ENCODE data around the gene CRYBG3. TPM values are rescaled to one million over a fixed set of nuclear protein-coding genes. Genes with fewer than 3 reads are reported as not detected.

CRYBG3 gene
- total RNA-seq, 4 donors from 2014 or later: 16.4 to 33.4 (median 21.6) TPM

DNA sequence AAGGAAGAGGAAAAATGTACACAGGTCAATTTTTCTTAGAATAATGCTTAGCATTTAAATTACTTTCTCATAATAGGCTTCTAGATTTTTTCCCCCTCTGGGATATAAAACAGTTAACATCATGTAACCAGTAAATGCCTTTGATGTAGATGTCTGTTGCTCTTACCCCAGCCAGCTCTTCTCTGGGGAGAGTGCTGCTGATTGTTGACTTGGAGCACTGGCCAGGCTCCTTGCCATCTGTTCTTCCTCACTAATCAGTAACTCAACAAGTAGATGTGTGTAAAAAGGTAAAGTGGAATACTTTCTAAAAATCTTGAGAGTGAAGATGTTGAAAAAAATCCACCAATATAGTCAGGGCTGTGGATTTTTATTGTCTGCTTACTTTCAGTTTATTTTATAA is 108.2 kb downstream of the CRYBG3 start:
- intact Hi-C loops (cut with DNase I): no loop called here
- DNase-seq: no peak

DNA sequence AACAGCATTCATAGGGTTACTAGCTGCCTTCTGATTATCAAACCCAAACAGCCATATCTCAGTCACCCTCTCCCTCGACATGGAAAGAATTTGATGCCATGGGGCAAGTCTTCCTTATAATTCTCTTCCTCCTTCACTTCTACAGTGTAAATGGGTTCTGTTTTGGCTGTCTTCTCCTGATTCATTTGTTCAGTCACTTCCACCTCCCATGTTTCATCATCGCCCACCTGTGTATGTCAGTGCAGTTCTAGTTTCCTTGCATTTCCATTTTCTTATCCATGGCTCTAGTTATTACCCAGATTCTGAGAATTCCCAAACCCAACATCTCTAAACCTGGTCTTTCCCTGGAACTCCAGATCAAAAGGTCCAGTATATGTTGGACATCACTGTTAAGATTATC is 109.4 kb downstream of the CRYBG3 start:
- no peak overlapping the region for H3K4me3 ChIP-seq
- H3K27me3 ChIP-seq: no peaks in the 10 kb centered on the region
- H3K9me3 ChIP-seq: no peaks in the 10 kb centered on the region
- H3K4me1 ChIP-seq: peaks cover 0 to 15% (median 0%) of the 10 kb centered on the region in 3 donors
- no peak for TF ChIP-seq POLR2A (IDR thresholded peaks at IDR 0.05)
- TF ChIP-seq, protein P1, sequence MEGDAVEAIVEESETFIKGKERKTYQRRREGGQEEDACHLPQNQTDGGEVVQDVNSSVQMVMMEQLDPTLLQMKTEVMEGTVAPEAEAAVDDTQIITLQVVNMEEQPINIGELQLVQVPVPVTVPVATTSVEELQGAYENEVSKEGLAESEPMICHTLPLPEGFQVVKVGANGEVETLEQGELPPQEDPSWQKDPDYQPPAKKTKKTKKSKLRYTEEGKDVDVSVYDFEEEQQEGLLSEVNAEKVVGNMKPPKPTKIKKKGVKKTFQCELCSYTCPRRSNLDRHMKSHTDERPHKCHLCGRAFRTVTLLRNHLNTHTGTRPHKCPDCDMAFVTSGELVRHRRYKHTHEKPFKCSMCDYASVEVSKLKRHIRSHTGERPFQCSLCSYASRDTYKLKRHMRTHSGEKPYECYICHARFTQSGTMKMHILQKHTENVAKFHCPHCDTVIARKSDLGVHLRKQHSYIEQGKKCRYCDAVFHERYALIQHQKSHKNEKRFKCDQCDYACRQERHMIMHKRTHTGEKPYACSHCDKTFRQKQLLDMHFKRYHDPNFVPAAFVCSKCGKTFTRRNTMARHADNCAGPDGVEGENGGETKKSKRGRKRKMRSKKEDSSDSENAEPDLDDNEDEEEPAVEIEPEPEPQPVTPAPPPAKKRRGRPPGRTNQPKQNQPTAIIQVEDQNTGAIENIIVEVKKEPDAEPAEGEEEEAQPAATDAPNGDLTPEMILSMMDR (IDR thresholded peaks at IDR 0.05): no peak
- DNase-seq: no peak
- no peak overlapping the region for H3K27ac ChIP-seq
- WGBS, 2 donors: 43 to 81% methylated on average over 2 of the region's 2 CpGs
- intact Hi-C loops (cut with DNase I): no loop called here
- peaks cover 0 to 73% (median 0%) of the 10 kb centered on the region in 3 donors for H3K36me3 ChIP-seq

More for the DNA sequence above, 108.2 kb downstream of the CRYBG3 start:
- H3K4me1 ChIP-seq: peaks cover 0 to 11% (median 0%) of the 10 kb centered on the region in 3 donors
- H3K4me3 ChIP-seq: no peak overlapping the region
- H3K36me3 ChIP-seq: peaks cover 0 to 72% (median 0%) of the 10 kb centered on the region in 3 donors
- H3K27ac ChIP-seq: no peak overlapping the region
- no peaks in the 10 kb centered on the region for H3K27me3 ChIP-seq
- TF ChIP-seq, protein P1 (IDR thresholded peaks at IDR 0.05): no peak
- no peak for TF ChIP-seq POLR2A (IDR thresholded peaks at IDR 0.05)
- no peaks in the 10 kb centered on the region for H3K9me3 ChIP-seq

DNA sequence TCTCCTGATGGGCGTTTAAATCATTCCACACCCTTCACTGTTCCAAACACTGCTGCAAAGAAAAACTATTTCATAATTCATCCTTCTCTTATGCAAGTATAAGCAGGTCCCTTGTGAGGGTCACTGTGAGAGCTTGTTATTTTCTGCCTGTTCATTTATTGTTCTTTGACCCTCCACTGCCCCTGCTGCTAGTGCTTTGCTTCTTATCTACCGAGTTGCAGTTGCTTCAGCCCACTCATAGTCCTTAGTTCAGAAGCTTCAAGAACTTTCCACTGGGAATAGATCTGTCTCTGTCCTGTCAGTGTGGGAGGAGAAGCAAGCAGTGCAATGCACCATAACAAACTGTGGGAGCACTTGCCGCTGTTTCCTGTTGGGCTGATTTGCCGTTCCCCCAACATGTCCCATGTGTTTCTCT is 110.6 kb downstream of the CRYBG3 start:
- Histone ChIP-seq H3K9me3 (no peaks in the 10 kb centered on the region), H3K36me3 (peaks cover 0 to 76% (median 6%) of the 10 kb centered on the region in 3 donors), H3K4me1 (peaks cover 0 to 15% (median 0%) of the 10 kb centered on the region in 3 donors), H3K27ac (no peak overlapping the region), H3K27me3 (no peaks in the 10 kb centered on the region), H3K4me3 (no peak overlapping the region)
- 31 to 52% methylated on average over 4 of the region's 4 CpGs for WGBS, 2 donors
- DNase-seq: no peak
- no peak for TF ChIP-seq POLR2A (IDR thresholded peaks at IDR 0.05)
- TF ChIP-seq, protein P1 (IDR thresholded peaks at IDR 0.05): no peak
- intact Hi-C loops (cut with DNase I): no loop called here

DNA sequence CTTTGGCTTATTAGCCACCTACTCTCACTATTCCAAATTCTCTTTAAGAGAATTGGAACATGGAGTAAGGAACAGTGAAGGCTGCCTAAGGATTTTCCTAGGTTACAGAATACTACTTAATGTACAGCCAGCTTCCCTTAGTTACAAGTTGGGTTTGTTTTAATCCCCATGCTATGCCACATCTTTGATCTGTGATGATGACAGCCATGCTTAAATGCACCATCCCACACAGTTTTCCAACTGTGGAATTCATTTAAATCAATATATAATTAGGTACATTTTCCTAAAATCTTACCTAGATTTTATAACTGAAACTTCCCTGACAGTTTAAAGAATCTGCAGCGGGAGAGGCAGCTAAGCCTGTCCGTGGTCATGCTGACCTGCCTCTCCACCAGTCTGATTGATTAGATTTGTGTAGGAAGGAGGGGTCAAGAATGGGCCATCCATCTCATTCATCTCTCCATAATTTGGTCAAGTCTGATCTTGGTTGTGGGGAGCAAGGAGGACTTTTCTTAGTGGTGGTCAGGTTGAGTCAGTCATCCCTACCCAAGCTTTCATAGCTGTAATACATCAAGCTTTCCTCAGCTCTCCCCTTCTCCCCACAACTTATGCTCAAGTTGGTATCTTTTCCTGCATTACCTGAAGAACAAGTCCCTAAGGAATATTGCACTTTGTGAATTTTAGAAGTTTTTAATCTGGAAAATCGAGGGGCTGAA is 113.3 kb downstream of the CRYBG3 start:
- Histone ChIP-seq H3K4me1 (peaks cover 0 to 15% (median 0%) of the 10 kb centered on the region in 3 donors), H3K27me3 (no peaks in the 10 kb centered on the region), H3K27ac (no peak overlapping the region), H3K4me3 (no peak overlapping the region), H3K9me3 (no peaks in the 10 kb centered on the region), H3K36me3 (peaks cover 0 to 98% (median 9%) of the 10 kb centered on the region in 3 donors)
- DNase-seq: no peak
- 91 to 100% methylated on average over 3 of the region's 3 CpGs for WGBS, 2 donors
- intact Hi-C loops (cut with DNase I): no loop called here
- TF ChIP-seq, protein P1 (IDR thresholded peaks at IDR 0.05): no peak

DNA sequence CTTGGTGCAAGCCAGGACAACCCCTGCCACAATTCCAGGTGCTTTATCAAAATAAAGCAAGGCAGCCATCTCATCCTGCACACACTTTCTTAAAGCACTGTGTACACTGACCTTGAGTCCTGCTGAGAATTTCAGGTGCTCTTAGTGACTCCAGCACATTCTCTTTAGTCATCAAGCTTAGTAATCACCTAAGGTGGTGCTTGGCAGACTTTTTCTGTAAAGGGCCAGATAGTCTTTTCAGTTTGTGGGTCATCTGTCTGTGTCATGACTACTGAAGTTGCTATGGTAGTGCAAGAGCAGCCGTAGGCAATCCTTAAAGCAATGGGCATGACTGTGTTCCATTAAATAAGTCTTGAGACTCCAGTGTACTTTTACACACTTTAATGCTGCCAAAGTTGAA is 114.0 kb downstream of the CRYBG3 start:
- TF ChIP-seq, protein P1 (IDR thresholded peaks at IDR 0.05): no peak
- TF ChIP-seq POLR2A (IDR thresholded peaks at IDR 0.05): no peak
- Histone ChIP-seq H3K4me1 (peaks cover 0 to 15% (median 0%) of the 10 kb centered on the region in 3 donors), H3K9me3 (no peaks in the 10 kb centered on the region), H3K36me3 (peaks cover 0 to 98% (median 9%) of the 10 kb centered on the region in 3 donors), H3K27me3 (no peaks in the 10 kb centered on the region), H3K27ac (no peak overlapping the region), H3K4me3 (no peak overlapping the region)
- no peak for DNase-seq
- intact Hi-C loops (cut with DNase I): no loop called here
- 80 to 100% methylated on average over 1 of the region's 1 CpG for WGBS, 2 donors

All from esophagus squamous epithelium (tissue), 5 donors.